Activated CD8-positive, alpha-beta memory T cell treated with anti-CD3 and anti-CD28 coated beads, Interleukin-2, amount 50 U/mL, for 4 hours (primary cell): ENCODE measurements around the gene GFRA1.
"Not testable (repeated sequence)": the region's sequence is repeated elsewhere in the genome, so short reads cannot be mapped to it uniquely, and the experiment has no call there.

Experiments
- DNase-seq: peaks from one replicate; pipeline ENCODE4 v3.0.0-alpha.2; 2020

The GFRA1 gene

GRCh38 chr10:116195583-116195982 lies 77.4 kb downstream of the GFRA1 start:
- DNase-seq, result no peak

- no peak for DNase-seq
These were observed 78.0 kb downstream of the GFRA1 start for GRCh38 chr10:116195039-116195438.

GRCh38 chr10:116194061-116194460 lies 78.9 kb downstream of the GFRA1 start:
- no peak for DNase-seq

GRCh38 chr10:116190883-116191282 lies 82.1 kb downstream of the GFRA1 start:
- DNase-seq, result no peak

GRCh38 chr10:116186273-116186672 lies 86.7 kb downstream of the GFRA1 start:
- DNase-seq, result no peak

GRCh38 chr10:116185199-116185867 lies 87.7 kb downstream of the GFRA1 start:
- DNase-seq, result no peak

- DNase-seq, result no peak
These were observed 88.6 kb downstream of the GFRA1 start for GRCh38 chr10:116184512-116184794.

GRCh38 chr10:116183733-116184511 lies 89.1 kb downstream of the GFRA1 start:
- DNase-seq, result no peak

- DNase-seq, result no peak
These were observed 90.6 kb downstream of the GFRA1 start for GRCh38 chr10:116182426-116182825.

- no peak for DNase-seq
These were observed 94.9 kb downstream of the GFRA1 start for GRCh38 chr10:116178086-116178605.

GRCh38 chr10:116175231-116175630 lies 97.8 kb downstream of the GFRA1 start:
- DNase-seq, result no peak

GRCh38 chr10:116171505-116171904 lies 101.5 kb downstream of the GFRA1 start:
- DNase-seq, result no peak

- DNase-seq, result no peak
These were observed 102.2 kb downstream of the GFRA1 start for GRCh38 chr10:116170815-116171250.

GRCh38 chr10:116169782-116170445 lies 103.1 kb downstream of the GFRA1 start:
- no peak for DNase-seq

GRCh38 chr10:116168745-116169144 lies 104.3 kb downstream of the GFRA1 start:
- DNase-seq, result no peak

GRCh38 chr10:116168329-116168728 lies 104.7 kb downstream of the GFRA1 start:
- DNase-seq, result no peak

GRCh38 chr10:116165941-116166340 lies 107.1 kb downstream of the GFRA1 start:
- not testable (repeated sequence) for DNase-seq

- DNase-seq, result no peak
These were observed 108.7 kb downstream of the GFRA1 start for GRCh38 chr10:116164291-116164690.

GRCh38 chr10:116163333-116164131 lies 109.5 kb downstream of the GFRA1 start:
- DNase-seq, result no peak

GRCh38 chr10:116162851-116163250 lies 110.2 kb downstream of the GFRA1 start:
- no peak for DNase-seq

- DNase-seq, result no peak
These were observed 112.7 kb downstream of the GFRA1 start for GRCh38 chr10:116160271-116160670.

GRCh38 chr10:116159197-116159596 lies 113.8 kb downstream of the GFRA1 start:
- DNase-seq, result no peak

GRCh38 chr10:116158036-116158435 lies 115.0 kb downstream of the GFRA1 start:
- no peak for DNase-seq
